ENCODE measurements around the gene AURKAIP1. TPM values are rescaled to one million over a fixed set of nuclear protein-coding genes. Genes with fewer than 3 reads are reported as not detected.
A peak's percentile ranks its signal among the peaks of the same experiment; 100 is the strongest.

The AURKAIP1 gene
- total and polyA plus RNA-seq, 9 of the 15 experiments (the other 6 are each of a cell fraction or from before 2014, with no cell fraction given) = 7.8 to 478 (median 92.0) TPM

DNA sequence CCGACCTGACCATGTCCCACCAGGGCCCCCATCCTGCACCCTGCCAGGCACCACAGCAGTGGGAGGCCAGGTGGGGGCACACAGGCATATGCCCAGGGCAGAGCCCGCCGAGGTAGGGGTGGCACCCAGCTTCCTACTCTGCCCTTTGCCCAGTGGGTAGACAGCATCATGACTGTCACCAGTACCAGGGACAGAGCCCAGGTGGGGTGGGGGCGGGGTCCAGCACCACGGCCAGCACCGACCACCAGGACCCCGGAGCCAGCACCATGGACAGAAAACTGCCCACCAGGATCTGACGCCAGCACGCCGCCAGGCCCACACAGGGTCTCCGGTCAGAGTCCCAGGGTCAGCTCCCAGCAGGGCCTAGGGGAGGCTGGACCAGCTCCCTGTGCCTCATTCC lies 40.2 kb downstream of the AURKAIP1 start (continued):
- TF ChIP-seq, protein P1, sequence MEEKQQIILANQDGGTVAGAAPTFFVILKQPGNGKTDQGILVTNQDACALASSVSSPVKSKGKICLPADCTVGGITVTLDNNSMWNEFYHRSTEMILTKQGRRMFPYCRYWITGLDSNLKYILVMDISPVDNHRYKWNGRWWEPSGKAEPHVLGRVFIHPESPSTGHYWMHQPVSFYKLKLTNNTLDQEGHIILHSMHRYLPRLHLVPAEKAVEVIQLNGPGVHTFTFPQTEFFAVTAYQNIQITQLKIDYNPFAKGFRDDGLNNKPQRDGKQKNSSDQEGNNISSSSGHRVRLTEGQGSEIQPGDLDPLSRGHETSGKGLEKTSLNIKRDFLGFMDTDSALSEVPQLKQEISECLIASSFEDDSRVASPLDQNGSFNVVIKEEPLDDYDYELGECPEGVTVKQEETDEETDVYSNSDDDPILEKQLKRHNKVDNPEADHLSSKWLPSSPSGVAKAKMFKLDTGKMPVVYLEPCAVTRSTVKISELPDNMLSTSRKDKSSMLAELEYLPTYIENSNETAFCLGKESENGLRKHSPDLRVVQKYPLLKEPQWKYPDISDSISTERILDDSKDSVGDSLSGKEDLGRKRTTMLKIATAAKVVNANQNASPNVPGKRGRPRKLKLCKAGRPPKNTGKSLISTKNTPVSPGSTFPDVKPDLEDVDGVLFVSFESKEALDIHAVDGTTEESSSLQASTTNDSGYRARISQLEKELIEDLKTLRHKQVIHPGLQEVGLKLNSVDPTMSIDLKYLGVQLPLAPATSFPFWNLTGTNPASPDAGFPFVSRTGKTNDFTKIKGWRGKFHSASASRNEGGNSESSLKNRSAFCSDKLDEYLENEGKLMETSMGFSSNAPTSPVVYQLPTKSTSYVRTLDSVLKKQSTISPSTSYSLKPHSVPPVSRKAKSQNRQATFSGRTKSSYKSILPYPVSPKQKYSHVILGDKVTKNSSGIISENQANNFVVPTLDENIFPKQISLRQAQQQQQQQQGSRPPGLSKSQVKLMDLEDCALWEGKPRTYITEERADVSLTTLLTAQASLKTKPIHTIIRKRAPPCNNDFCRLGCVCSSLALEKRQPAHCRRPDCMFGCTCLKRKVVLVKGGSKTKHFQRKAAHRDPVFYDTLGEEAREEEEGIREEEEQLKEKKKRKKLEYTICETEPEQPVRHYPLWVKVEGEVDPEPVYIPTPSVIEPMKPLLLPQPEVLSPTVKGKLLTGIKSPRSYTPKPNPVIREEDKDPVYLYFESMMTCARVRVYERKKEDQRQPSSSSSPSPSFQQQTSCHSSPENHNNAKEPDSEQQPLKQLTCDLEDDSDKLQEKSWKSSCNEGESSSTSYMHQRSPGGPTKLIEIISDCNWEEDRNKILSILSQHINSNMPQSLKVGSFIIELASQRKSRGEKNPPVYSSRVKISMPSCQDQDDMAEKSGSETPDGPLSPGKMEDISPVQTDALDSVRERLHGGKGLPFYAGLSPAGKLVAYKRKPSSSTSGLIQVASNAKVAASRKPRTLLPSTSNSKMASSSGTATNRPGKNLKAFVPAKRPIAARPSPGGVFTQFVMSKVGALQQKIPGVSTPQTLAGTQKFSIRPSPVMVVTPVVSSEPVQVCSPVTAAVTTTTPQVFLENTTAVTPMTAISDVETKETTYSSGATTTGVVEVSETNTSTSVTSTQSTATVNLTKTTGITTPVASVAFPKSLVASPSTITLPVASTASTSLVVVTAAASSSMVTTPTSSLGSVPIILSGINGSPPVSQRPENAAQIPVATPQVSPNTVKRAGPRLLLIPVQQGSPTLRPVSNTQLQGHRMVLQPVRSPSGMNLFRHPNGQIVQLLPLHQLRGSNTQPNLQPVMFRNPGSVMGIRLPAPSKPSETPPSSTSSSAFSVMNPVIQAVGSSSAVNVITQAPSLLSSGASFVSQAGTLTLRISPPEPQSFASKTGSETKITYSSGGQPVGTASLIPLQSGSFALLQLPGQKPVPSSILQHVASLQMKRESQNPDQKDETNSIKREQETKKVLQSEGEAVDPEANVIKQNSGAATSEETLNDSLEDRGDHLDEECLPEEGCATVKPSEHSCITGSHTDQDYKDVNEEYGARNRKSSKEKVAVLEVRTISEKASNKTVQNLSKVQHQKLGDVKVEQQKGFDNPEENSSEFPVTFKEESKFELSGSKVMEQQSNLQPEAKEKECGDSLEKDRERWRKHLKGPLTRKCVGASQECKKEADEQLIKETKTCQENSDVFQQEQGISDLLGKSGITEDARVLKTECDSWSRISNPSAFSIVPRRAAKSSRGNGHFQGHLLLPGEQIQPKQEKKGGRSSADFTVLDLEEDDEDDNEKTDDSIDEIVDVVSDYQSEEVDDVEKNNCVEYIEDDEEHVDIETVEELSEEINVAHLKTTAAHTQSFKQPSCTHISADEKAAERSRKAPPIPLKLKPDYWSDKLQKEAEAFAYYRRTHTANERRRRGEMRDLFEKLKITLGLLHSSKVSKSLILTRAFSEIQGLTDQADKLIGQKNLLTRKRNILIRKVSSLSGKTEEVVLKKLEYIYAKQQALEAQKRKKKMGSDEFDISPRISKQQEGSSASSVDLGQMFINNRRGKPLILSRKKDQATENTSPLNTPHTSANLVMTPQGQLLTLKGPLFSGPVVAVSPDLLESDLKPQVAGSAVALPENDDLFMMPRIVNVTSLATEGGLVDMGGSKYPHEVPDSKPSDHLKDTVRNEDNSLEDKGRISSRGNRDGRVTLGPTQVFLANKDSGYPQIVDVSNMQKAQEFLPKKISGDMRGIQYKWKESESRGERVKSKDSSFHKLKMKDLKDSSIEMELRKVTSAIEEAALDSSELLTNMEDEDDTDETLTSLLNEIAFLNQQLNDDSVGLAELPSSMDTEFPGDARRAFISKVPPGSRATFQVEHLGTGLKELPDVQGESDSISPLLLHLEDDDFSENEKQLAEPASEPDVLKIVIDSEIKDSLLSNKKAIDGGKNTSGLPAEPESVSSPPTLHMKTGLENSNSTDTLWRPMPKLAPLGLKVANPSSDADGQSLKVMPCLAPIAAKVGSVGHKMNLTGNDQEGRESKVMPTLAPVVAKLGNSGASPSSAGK (IDR thresholded peaks at IDR 0.05) = no peak
- TF ChIP-seq RBM14 (IDR thresholded peaks at IDR 0.05; ENCODE audit: borderline replicate concordance, insufficient read depth, low read depth, low read length) (no peak), BRCA1 (IDR thresholded peaks at IDR 0.05) (no peak), BRCA1 (CRISPR knock-in tag; IDR thresholded peaks at IDR 0.05) (peak; percentile 87; the same call in 1 of the 2 replicates), EWSR1 (IDR thresholded peaks at IDR 0.05; ENCODE audit: borderline replicate concordance, low read depth, partially characterized antibody) (no peak), KAT7 (CRISPR knock-in tag; IDR thresholded peaks at IDR 0.05; ENCODE audit: borderline replicate concordance) (no peak), SREBF1 (IDR thresholded peaks at IDR 0.05; ENCODE audit: borderline replicate concordance, low read depth, low read length) (no peak), IRF9 (tag; IDR thresholded peaks at IDR 0.05) (no peak), RBBP5 (IDR thresholded peaks at IDR 0.05; ENCODE audit: borderline replicate concordance, insufficient read depth, low read length, poor library complexity, severe bottlenecking) (no peak), SMAD4 (CRISPR knock-in tag; conservative IDR thresholded peaks at IDR 0.05) (no peak)
- TF ChIP-seq, protein P2, sequence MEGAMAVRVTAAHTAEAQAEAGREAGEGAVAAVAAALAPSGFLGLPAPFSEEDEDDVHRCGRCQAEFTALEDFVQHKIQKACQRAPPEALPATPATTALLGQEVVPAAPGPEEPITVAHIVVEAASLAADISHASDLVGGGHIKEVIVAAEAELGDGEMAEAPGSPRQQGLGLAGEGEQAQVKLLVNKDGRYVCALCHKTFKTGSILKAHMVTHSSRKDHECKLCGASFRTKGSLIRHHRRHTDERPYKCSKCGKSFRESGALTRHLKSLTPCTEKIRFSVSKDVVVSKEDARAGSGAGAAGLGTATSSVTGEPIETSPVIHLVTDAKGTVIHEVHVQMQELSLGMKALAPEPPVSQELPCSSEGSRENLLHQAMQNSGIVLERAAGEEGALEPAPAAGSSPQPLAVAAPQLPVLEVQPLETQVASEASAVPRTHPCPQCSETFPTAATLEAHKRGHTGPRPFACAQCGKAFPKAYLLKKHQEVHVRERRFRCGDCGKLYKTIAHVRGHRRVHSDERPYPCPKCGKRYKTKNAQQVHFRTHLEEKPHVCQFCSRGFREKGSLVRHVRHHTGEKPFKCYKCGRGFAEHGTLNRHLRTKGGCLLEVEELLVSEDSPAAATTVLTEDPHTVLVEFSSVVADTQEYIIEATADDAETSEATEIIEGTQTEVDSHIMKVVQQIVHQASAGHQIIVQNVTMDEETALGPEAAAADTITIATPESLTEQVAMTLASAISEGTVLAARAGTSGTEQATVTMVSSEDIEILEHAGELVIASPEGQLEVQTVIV (CRISPR knock-in tag; IDR thresholded peaks at IDR 0.05; ENCODE audit: borderline replicate concordance) = no peak
- TF ChIP-seq, protein P3, sequence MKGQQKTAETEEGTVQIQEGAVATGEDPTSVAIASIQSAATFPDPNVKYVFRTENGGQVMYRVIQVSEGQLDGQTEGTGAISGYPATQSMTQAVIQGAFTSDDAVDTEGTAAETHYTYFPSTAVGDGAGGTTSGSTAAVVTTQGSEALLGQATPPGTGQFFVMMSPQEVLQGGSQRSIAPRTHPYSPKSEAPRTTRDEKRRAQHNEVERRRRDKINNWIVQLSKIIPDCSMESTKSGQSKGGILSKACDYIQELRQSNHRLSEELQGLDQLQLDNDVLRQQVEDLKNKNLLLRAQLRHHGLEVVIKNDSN (CRISPR knock-in tag; IDR thresholded peaks at IDR 0.05) = no peak

Data from K562 (cell line).